PC-3 (cell line): ENCODE measurements around the gene NDRG2. TPM values are rescaled to one million over a fixed set of nuclear protein-coding genes. Genes with fewer than 3 reads are reported as not detected.

Source experiments
- microRNA-seq: library from miRNA; unstranded; fragments of <30 nt; microRNA quantifications from one replicate; pipeline ENCODE4 v1.1.0, GENCODE V29; 2020; ENCODE audit not compliant: unreplicated experiment
- total RNA-seq: library from RNA; depleted of rRNA; stranded (reverse); fragments of >200 nt; gene quantifications from 2 replicates; pipeline ENCODE4 v1.2.3, GENCODE V29; 2014; rRNA removed

The NDRG2 gene
- total RNA-seq, 1 experiment from 2014 or later: 4.0 TPM

Small RNA genes lying within 50 kb of the gene (microRNA-seq; reads per million reads assigned to microRNA genes)
- gene MIR6717: not detected

Other genes starting within 250 kb of the NDRG2 start
- not detected in 2 replicates for gene RNASE6, start 243.8 kb downstream of the NDRG2 start, total RNA-seq
- 0.23 and 0.51 TPM in 2 replicates for gene RNASE1, start 222.2 kb downstream of the NDRG2 start, total RNA-seq
- gene RNASE3, start 133.7 kb downstream of the NDRG2 start, total RNA-seq: not detected in 2 replicates
- not detected in 2 replicates for gene RNASE2, start 69.6 kb downstream of the NDRG2 start, total RNA-seq
- gene METTL17, start 35.1 kb downstream of the NDRG2 start, total RNA-seq: 83.0 and 99.0 TPM in 2 replicates
- not detected in 2 replicates for gene SLC39A2, start 25.8 kb downstream of the NDRG2 start, total RNA-seq
- not detected in 2 replicates for gene TPPP2, start 5.2 kb upstream of the NDRG2 start, total RNA-seq
- not detected in 2 replicates for gene RNASE13, start 9.7 kb upstream of the NDRG2 start, total RNA-seq
- gene RNASE7, start 17.3 kb upstream of the NDRG2 start, total RNA-seq: not detected in 2 replicates
- gene RNASE8, start 32.8 kb upstream of the NDRG2 start, total RNA-seq: not detected in 2 replicates
- gene ARHGEF40, start 45.2 kb upstream of the NDRG2 start, total RNA-seq: 2.7 and 3.9 TPM in 2 replicates
- gene ZNF219, start 73.6 kb upstream of the NDRG2 start, total RNA-seq: 5.7 and 6.0 TPM in 2 replicates
- gene TMEM253, start 76.0 kb upstream of the NDRG2 start, total RNA-seq: not detected in 2 replicates
- not detected in 2 replicates for gene OR5AU1, start 131.0 kb upstream of the NDRG2 start, total RNA-seq
- gene HNRNPC, start 244.4 kb upstream of the NDRG2 start, total RNA-seq: 682 and 772 TPM in 2 replicates